GM23338 (cell line): ENCODE results near the gene RGP1.

Source experiments
- CREB1 ChIP-seq: fragments of 250-450 bp; sonication (Bioruptor Pico); IDR thresholded peaks from 2 replicates; pipeline ENCODE4 v1.5.0; 2020; ENCODE audit warnings: low read depth, mild to moderate bottlenecking, moderate library complexity
- EZH2 ChIP-seq: fragments of 200-600 bp; sonication (generic); IDR thresholded peaks from one replicate; pipeline ENCODE4 v1.8.0; 2017; ENCODE audit warnings: antibody characterized with exemption, mild to moderate bottlenecking, low read depth; ENCODE audit not compliant: unreplicated experiment
- EZH2phosphoT487 ChIP-seq: fragments of 200-600 bp; sonication (generic); IDR thresholded peaks from one replicate; pipeline ENCODE4 v1.8.1; 2018; ENCODE audit warnings: antibody characterized with exemption; ENCODE audit not compliant: unreplicated experiment
- JUNB ChIP-seq: IDR thresholded peaks from one replicate; pipeline ENCODE4 v1.6.1; 2016; ENCODE audit warnings: antibody characterized with exemption; ENCODE audit not compliant: unreplicated experiment
- NANOG ChIP-seq: IDR thresholded peaks from 2 replicates; pipeline ENCODE4 v1.6.1; 2016; ENCODE audit warnings: antibody characterized with exemption, borderline replicate concordance
- POLR2AphosphoS5 ChIP-seq: IDR thresholded peaks from 2 replicates; pipeline ENCODE4 v1.6.1; 2016; ENCODE audit warnings: antibody characterized with exemption, low read depth
- STAT1 ChIP-seq: IDR thresholded peaks from one replicate; pipeline ENCODE4 v1.6.1; 2016; ENCODE audit warnings: antibody characterized with exemption; ENCODE audit not compliant: unreplicated experiment
- ZNF331 ChIP-seq: fragments of 250-450 bp; sonication (Bioruptor Pico); IDR thresholded peaks from 2 replicates; pipeline ENCODE4 v1.5.0; 2020; ENCODE audit warnings: low read depth, mild to moderate bottlenecking, moderate library complexity
- TF ChIP-seq, protein P1 (sequence below), 2 experiments: fragments of 200-600 bp in 1 of 2; sonication (generic) in 1 of 2; conservative IDR thresholded peaks; 2 replicates each; pipeline versions ENCODE4 v1.5.1 to v1.6.1; 2016 to 2017; ENCODE audit warnings: antibody characterized with exemption in 2 of 2, low read depth in 2 of 2, mild to moderate bottlenecking in 2 of 2, moderate library complexity in 1 of 2
- TF ChIP-seq, protein P2 (sequence below): IDR thresholded peaks from one replicate; pipeline ENCODE4 v1.6.1; 2018; ENCODE audit warnings: antibody characterized with exemption; ENCODE audit not compliant: unreplicated experiment
- TF ChIP-seq, protein P3 (sequence below): IDR thresholded peaks from 2 replicates; pipeline ENCODE4 v1.6.1; 2016; ENCODE audit warnings: antibody characterized with exemption

DNA sequence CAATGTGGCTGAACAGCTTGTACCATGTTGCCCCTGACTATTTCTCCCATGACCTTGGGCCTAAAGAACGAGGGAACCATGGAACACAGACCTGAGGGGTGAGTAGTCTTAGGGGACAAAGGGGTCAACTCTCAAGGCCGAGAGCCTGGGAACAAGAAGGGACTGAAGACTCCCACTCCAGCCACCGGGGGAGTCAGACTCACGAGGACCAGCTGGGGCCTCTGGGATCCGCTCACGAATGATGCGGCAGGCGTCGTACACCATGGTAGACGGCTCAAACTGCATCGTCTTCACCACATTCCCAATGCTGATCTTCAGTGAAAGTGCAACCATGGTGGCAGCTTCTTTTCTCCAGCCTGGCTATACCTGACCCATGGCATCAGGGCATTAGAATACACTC lies 23.7 kb upstream of the RGP1 start:
- TF ChIP-seq, protein P1, sequence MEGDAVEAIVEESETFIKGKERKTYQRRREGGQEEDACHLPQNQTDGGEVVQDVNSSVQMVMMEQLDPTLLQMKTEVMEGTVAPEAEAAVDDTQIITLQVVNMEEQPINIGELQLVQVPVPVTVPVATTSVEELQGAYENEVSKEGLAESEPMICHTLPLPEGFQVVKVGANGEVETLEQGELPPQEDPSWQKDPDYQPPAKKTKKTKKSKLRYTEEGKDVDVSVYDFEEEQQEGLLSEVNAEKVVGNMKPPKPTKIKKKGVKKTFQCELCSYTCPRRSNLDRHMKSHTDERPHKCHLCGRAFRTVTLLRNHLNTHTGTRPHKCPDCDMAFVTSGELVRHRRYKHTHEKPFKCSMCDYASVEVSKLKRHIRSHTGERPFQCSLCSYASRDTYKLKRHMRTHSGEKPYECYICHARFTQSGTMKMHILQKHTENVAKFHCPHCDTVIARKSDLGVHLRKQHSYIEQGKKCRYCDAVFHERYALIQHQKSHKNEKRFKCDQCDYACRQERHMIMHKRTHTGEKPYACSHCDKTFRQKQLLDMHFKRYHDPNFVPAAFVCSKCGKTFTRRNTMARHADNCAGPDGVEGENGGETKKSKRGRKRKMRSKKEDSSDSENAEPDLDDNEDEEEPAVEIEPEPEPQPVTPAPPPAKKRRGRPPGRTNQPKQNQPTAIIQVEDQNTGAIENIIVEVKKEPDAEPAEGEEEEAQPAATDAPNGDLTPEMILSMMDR (conservative IDR thresholded peaks at IDR 0.05; ENCODE audit: low read depth in 2 of 2) = peak in 1 of 2 experiments; percentile 4; a peak in 1 of 4 replicates
- TF ChIP-seq POLR2AphosphoS5 = no peak
- TF ChIP-seq EZH2phosphoT487 = no peak
- no peak for TF ChIP-seq CREB1
- TF ChIP-seq, protein P2, sequence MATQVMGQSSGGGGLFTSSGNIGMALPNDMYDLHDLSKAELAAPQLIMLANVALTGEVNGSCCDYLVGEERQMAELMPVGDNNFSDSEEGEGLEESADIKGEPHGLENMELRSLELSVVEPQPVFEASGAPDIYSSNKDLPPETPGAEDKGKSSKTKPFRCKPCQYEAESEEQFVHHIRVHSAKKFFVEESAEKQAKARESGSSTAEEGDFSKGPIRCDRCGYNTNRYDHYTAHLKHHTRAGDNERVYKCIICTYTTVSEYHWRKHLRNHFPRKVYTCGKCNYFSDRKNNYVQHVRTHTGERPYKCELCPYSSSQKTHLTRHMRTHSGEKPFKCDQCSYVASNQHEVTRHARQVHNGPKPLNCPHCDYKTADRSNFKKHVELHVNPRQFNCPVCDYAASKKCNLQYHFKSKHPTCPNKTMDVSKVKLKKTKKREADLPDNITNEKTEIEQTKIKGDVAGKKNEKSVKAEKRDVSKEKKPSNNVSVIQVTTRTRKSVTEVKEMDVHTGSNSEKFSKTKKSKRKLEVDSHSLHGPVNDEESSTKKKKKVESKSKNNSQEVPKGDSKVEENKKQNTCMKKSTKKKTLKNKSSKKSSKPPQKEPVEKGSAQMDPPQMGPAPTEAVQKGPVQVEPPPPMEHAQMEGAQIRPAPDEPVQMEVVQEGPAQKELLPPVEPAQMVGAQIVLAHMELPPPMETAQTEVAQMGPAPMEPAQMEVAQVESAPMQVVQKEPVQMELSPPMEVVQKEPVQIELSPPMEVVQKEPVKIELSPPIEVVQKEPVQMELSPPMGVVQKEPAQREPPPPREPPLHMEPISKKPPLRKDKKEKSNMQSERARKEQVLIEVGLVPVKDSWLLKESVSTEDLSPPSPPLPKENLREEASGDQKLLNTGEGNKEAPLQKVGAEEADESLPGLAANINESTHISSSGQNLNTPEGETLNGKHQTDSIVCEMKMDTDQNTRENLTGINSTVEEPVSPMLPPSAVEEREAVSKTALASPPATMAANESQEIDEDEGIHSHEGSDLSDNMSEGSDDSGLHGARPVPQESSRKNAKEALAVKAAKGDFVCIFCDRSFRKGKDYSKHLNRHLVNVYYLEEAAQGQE = no peak
- TF ChIP-seq EZH2 = no peak
- TF ChIP-seq JUNB = no peak
- TF ChIP-seq, protein P3, sequence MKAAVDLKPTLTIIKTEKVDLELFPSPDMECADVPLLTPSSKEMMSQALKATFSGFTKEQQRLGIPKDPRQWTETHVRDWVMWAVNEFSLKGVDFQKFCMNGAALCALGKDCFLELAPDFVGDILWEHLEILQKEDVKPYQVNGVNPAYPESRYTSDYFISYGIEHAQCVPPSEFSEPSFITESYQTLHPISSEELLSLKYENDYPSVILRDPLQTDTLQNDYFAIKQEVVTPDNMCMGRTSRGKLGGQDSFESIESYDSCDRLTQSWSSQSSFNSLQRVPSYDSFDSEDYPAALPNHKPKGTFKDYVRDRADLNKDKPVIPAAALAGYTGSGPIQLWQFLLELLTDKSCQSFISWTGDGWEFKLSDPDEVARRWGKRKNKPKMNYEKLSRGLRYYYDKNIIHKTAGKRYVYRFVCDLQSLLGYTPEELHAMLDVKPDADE = no peak
- no peak for TF ChIP-seq STAT1
- TF ChIP-seq ZNF331 = no peak
- no peak for TF ChIP-seq NANOG
